ENCODE measurements around the gene NDUFS2. TPM values are rescaled to one million over a fixed set of nuclear protein-coding genes. Genes with fewer than 3 reads are reported as not detected.

NDUFS2 gene
- total RNA-seq (2021; ENCODE audit: unreplicated experiment) (94.9 TPM), Bru-seq, nascent RNA (percentile 88 among the genes with signal in this experiment), BruChase-seq, experiment 1, labeled RNA remaining after a 2-hour chase (percentile 91 among the genes with signal in this experiment), BruChase-seq, experiment 2, labeled RNA remaining after a 6-hour chase (percentile 93 among the genes with signal in this experiment)
- polyA plus RNA-seq (2012; ENCODE audit: insufficient read length) = 203 TPM
- long read RNA-seq, partial matches to known transcripts = 185 of 202 reads
- long read RNA-seq, other reads (novel, unspliced or antisense) = 16 of 202 reads

GRCh38 chr1:161201836-161202712 lies at the start of gene NDUFS2:
NDUFS2 (plus strand) TSS chr1:161202367; CDS start chr1:161202386, 19 bp downstream.
- in situ Hi-C loops (cut with HindIII; ENCODE audit: low pct_unique_long_range_greater_than_20kb, low sequenced_read_pairs) (loop anchor here (25.0 kb wide), 1 partner anchor 185 kb away; no protein-coding TSS in a partner anchor), intact Hi-C loops (cut with micrococcal nuclease; ENCODE audit: unreplicated experiment) (no loop called here)
- Histone ChIP-seq H3K36me3 (ENCODE audit: control insufficient read depth, insufficient read depth, low read length) (peaks cover 8% of the 10 kb centered on the region), H3K4me1 (ENCODE audit: control insufficient read depth, insufficient read depth, low read length) (peaks cover 38% of the 10 kb centered on the region), H3K27me3 (ENCODE audit: control insufficient read depth, insufficient read depth, low read length) (no peaks in the 10 kb centered on the region), H3K4me3 (ENCODE audit: low read depth in 2 of 2, low read length in 2 of 2) (peak within 1 kb of the TSS; percentile 72 to 98), H3K9me3 (ENCODE audit: control insufficient read depth, insufficient read depth, low read depth, low read length) (no peaks in the 10 kb centered on the region), H3K27ac (ENCODE audit: low read length) (peak within 1 kb of the TSS; percentile 96)
- ChIA-PET POLR2A (interaction anchor here (0.6 to 2.0 kb wide), 4 partner anchors 17 to 142 kb away, joined by 3 to 11 read pairs (median 3); partner anchors contain the start of gene TOMM40L), CTCF (interaction anchor here (0.5 to 1.0 kb wide), 5 partner anchors 28 to 180 kb away, joined by 3 read pairs; no protein-coding TSS in a partner anchor)
- BruUV-seq (replicated peaks) = TSS peak; percentile 87
- ATAC-seq (peak; percentile 97), DNase-seq (ENCODE audit: low read depth, low spot score) (peak; percentile 89)
- TF ChIP-seq SIN3A (IDR thresholded peaks at IDR 0.05; ENCODE audit: borderline replicate concordance, insufficient read depth, low read depth, low read length) = 0 out of 2 replicates have a peak, but pooled peaks have one; percentile 31
- TF ChIP-seq POLR2AphosphoS5 (IDR thresholded peaks at IDR 0.05; ENCODE audit: low read depth, low read length) = peak; percentile 86
- TF ChIP-seq CTCF (IDR thresholded peaks at IDR 0.05) = no peak
- no peak; a peak in 1 of 4 replicates for TF ChIP-seq REST (IDR thresholded peaks at IDR 0.05; ENCODE audit: insufficient read depth in 1 of 2, low read depth in 2 of 2, low read length in 1 of 2)
- no peak for TF ChIP-seq TCF7L2 (IDR thresholded peaks at IDR 0.05; ENCODE audit: low read depth, low read length)

- Histone ChIP-seq H3K36me3 (ENCODE audit: control insufficient read depth, insufficient read depth, low read length) (peaks cover 12% of the 10 kb centered on the region), H3K27ac (ENCODE audit: low read length) (peak overlapping the region; percentile 99), H3K4me1 (ENCODE audit: control insufficient read depth, insufficient read depth, low read length) (peaks cover 14% of the 10 kb centered on the region), H3K27me3 (ENCODE audit: control insufficient read depth, insufficient read depth, low read length) (no peaks in the 10 kb centered on the region), H3K4me3 (ENCODE audit: low read depth in 2 of 2, low read length in 2 of 2) (peak overlapping the region; percentile 83 to 98), H3K9me3 (ENCODE audit: control insufficient read depth, insufficient read depth, low read depth, low read length) (no peaks in the 10 kb centered on the region)
- intact Hi-C loops (cut with micrococcal nuclease; ENCODE audit: unreplicated experiment) = no loop called here
- CTCF ChIA-PET = no interaction called here
- in situ Hi-C loops (cut with HindIII; ENCODE audit: low pct_unique_long_range_greater_than_20kb, low sequenced_read_pairs) = no loop called here
- no peak for TF ChIP-seq TCF7L2 (IDR thresholded peaks at IDR 0.05; ENCODE audit: low read depth, low read length)
- TF ChIP-seq REST (IDR thresholded peaks at IDR 0.05; ENCODE audit: insufficient read depth in 1 of 2, low read depth in 2 of 2, low read length in 1 of 2) = no peak
- TF ChIP-seq SIN3A (IDR thresholded peaks at IDR 0.05; ENCODE audit: borderline replicate concordance, insufficient read depth, low read depth, low read length) = no peak
- TF ChIP-seq POLR2AphosphoS5 (IDR thresholded peaks at IDR 0.05; ENCODE audit: low read depth, low read length) = no peak
- no peak for TF ChIP-seq CTCF (IDR thresholded peaks at IDR 0.05)
- DNase-seq (ENCODE audit: low read depth, low spot score) (no peak), ATAC-seq (peak; percentile 44)
- no TSS peak for BruUV-seq (replicated peaks)
- POLR2A ChIA-PET = interaction anchor here (0.9 to 1.3 kb wide), 3 partner anchors 13 to 36 kb away, joined by 3 to 4 read pairs (median 3); partner anchors contain the start of genes NIT1, PFDN2 and PPOX
These were observed 49.0 kb upstream of the NDUFS2 start for GRCh38 chr1:161153176-161153575.
